ENCODE results near the gene GCN1.

Gene GCN1

GRCh38 chr12:120093592-120094355 is 100.7 kb downstream of the GCN1 start:
- no peak for DNase-seq (ENCODE audit: low read depth)

GRCh38 chr12:120093336-120093591 is 101.3 kb downstream of the GCN1 start:
- DNase-seq (ENCODE audit: low read depth), result no peak

- DNase-seq (ENCODE audit: low read depth), result no peak
Observed at GRCh38 chr12:120092551-120093335, 101.8 kb downstream of the GCN1 start.

GRCh38 chr12:120091371-120092090 is 103.0 kb downstream of the GCN1 start:
- no peak for DNase-seq (ENCODE audit: low read depth)

GRCh38 chr12:120090626-120091295 is 103.8 kb downstream of the GCN1 start:
- no peak for DNase-seq (ENCODE audit: low read depth)

- no peak for DNase-seq (ENCODE audit: low read depth)
Observed at GRCh38 chr12:120090206-120090605, 104.3 kb downstream of the GCN1 start.

- no peak for DNase-seq (ENCODE audit: low read depth)
Observed at GRCh38 chr12:120089796-120090195, 104.7 kb downstream of the GCN1 start.

- no peak for DNase-seq (ENCODE audit: low read depth)
Observed at GRCh38 chr12:120089105-120089504, 105.4 kb downstream of the GCN1 start.

- DNase-seq (ENCODE audit: low read depth), result peak; percentile 99
Observed at GRCh38 chr12:120086801-120087621, 107.5 kb downstream of the GCN1 start.

GRCh38 chr12:120085920-120086645 is 108.4 kb downstream of the GCN1 start:
- DNase-seq (ENCODE audit: low read depth), result no peak

GRCh38 chr12:120081641-120082040 is 112.9 kb downstream of the GCN1 start:
- no peak for DNase-seq (ENCODE audit: low read depth)

- no peak for DNase-seq (ENCODE audit: low read depth)
Observed at GRCh38 chr12:120079411-120080400, 114.8 kb downstream of the GCN1 start.

GRCh38 chr12:120078868-120079267 is 115.6 kb downstream of the GCN1 start:
- DNase-seq (ENCODE audit: low read depth), result no peak

- DNase-seq (ENCODE audit: low read depth), result no peak
Observed at GRCh38 chr12:120077260-120077659, 117.3 kb downstream of the GCN1 start.
